Thoracic aorta (tissue), 2 donors: Measurements from ENCODE around the gene NPVF. TPM values are rescaled to one million over a fixed set of nuclear protein-coding genes. Genes with fewer than 3 reads are reported as not detected.

Experiments used
- ATAC-seq: fragments of 150-250 bp; one replicate; pipeline ENCODE4 v1.8.0; 2017; ENCODE audit warnings: low read depth; ENCODE audit not compliant: insufficient number of reproducible peaks, low FRiP score
- DNase-seq: peaks from one replicate; pipeline ENCODE4 v3.0.0-alpha.2; 2020; ENCODE audit warnings: low spot score
- H3K27ac ChIP-seq, 2 donors: fragments of 200-600 bp; sonication (generic); 1 replicate in 1 of 2; 2 replicates in 1 of 2; pipeline ENCODE4 v1.5.1; 2016; ENCODE audit warnings: mild to moderate bottlenecking in 2 of 2, moderate library complexity in 2 of 2
- H3K27me3 ChIP-seq: fragments of 200-600 bp; sonication (generic); replicated peaks from 2 replicates; pipeline ENCODE4 v1.6.0; 2016; ENCODE audit warnings: mild to moderate bottlenecking; ENCODE audit not compliant: insufficient read depth
- H3K36me3 ChIP-seq: fragments of 200-600 bp; sonication (generic); one replicate; pipeline ENCODE4 v1.5.1; 2016
- H3K4me1 ChIP-seq, 2 donors: fragments of 200-600 bp; sonication (generic); 1 replicate in 1 of 2; 2 replicates in 1 of 2; pipeline versions ENCODE4 v1.5.1 to v1.6.0; 2016; ENCODE audit warnings: low read depth in 2 of 2, mild to moderate bottlenecking in 1 of 2; ENCODE audit not compliant: control insufficient read depth in 1 of 2
- H3K4me3 ChIP-seq: fragments of 200-600 bp; sonication (generic); 2 replicates; pipeline ENCODE4 v1.5.1; 2016; ENCODE audit warnings: mild to moderate bottlenecking
- H3K9me3 ChIP-seq: fragments of 200-600 bp; sonication (generic); 2 replicates; pipeline ENCODE4 v1.5.1; 2016
- total RNA-seq, 2 donors: library from RNA; depleted of rRNA; stranded (reverse); fragments of >200 nt; gene quantifications; one replicate each; pipeline versions ENCODE4 v1.1.0 to v1.2.3, GENCODE V29; 2016
- TF ChIP-seq, protein P1 (sequence below): fragments of 200-600 bp; sonication (generic); IDR thresholded peaks from one replicate; pipeline ENCODE4 v1.5.1; 2019; ENCODE audit warnings: antibody characterized with exemption

The NPVF gene
- total RNA-seq, 2 donors from 2014 or later = not detected

DNA sequence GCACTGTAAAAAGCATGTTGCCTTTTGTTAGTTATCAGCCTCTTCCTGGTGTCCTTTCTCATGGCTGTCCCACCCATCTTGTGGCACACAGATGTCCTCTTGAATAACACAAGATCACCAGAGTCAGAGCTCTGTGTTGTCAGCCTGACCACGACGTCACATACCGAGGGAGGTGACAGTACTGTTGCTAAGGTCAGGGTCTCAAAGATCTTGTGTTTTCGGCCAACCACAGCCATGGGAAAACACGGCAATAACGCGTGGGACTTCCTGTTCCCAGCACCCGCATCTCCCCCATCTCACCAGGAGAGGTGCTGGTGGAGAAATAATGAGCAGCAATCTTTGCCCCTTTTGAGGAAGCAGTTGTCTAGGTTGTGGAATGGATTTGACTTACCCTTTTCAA, 40.4 kb downstream of the NPVF start:
- H3K9me3 ChIP-seq = no peaks in the 10 kb centered on the region
- H3K27ac ChIP-seq = no peak overlapping the region
- H3K36me3 ChIP-seq = no peaks in the 10 kb centered on the region
- H3K4me3 ChIP-seq = no peak overlapping the region
- ATAC-seq (no peak), DNase-seq (no peak)
- H3K4me1 ChIP-seq = no peaks in the 10 kb centered on the region
- TF ChIP-seq, protein P1, sequence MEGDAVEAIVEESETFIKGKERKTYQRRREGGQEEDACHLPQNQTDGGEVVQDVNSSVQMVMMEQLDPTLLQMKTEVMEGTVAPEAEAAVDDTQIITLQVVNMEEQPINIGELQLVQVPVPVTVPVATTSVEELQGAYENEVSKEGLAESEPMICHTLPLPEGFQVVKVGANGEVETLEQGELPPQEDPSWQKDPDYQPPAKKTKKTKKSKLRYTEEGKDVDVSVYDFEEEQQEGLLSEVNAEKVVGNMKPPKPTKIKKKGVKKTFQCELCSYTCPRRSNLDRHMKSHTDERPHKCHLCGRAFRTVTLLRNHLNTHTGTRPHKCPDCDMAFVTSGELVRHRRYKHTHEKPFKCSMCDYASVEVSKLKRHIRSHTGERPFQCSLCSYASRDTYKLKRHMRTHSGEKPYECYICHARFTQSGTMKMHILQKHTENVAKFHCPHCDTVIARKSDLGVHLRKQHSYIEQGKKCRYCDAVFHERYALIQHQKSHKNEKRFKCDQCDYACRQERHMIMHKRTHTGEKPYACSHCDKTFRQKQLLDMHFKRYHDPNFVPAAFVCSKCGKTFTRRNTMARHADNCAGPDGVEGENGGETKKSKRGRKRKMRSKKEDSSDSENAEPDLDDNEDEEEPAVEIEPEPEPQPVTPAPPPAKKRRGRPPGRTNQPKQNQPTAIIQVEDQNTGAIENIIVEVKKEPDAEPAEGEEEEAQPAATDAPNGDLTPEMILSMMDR = no peak
- H3K27me3 ChIP-seq = no peaks in the 10 kb centered on the region

DNA sequence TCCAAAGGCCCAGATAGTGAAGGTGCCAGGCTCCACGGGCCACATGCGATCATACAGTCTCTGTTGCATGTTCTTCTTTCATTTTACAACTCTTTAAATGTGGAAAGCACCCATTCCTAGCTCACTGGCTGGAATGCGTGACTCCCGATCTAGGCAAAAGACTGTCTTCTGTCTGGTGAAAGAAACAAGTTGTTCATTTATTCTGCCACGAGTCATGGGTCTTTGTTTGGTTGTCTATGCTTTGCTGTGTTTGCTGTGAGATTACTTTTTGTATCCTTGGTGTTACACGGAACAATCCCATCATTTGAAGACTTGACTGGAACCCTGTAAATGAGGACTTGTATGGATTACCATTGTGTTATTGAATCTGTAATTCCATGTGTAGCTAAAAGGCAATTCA, 41.9 kb downstream of the NPVF start:
- TF ChIP-seq, protein P1 = no peak
- Histone ChIP-seq H3K27ac (no peak overlapping the region), H3K4me1 (no peaks in the 10 kb centered on the region), H3K4me3 (no peak overlapping the region), H3K27me3 (no peaks in the 10 kb centered on the region), H3K36me3 (no peaks in the 10 kb centered on the region), H3K9me3 (no peaks in the 10 kb centered on the region)
- ATAC-seq = no peak
- DNase-seq = no peak

DNA sequence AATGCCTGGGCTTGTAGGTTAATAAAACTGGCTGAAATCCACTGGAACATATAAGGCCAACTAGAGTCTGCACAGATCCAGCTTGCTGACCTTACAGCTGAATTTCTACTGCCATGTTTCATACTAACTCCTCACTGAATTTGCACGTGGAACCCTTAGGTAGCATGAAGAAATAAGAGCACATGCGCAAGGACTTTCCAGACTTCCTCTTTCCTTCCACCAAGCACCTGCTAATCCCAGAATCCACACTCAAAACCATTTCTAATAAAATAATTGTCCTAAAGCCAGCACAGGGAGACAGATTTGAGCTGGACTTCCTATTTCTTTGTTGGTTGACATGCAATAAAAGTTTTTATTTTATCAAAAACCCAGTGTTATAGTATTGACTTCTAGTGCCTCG, 46.8 kb downstream of the NPVF start:
- TF ChIP-seq, protein P1 = no peak
- Histone ChIP-seq H3K36me3 (no peaks in the 10 kb centered on the region), H3K4me1 (peaks cover 0 to 8% of the 10 kb centered on the region in 2 donors), H3K4me3 (no peak overlapping the region), H3K27ac (no peak overlapping the region), H3K27me3 (no peaks in the 10 kb centered on the region), H3K9me3 (no peaks in the 10 kb centered on the region)
- ATAC-seq (no peak), DNase-seq (no peak)

DNA sequence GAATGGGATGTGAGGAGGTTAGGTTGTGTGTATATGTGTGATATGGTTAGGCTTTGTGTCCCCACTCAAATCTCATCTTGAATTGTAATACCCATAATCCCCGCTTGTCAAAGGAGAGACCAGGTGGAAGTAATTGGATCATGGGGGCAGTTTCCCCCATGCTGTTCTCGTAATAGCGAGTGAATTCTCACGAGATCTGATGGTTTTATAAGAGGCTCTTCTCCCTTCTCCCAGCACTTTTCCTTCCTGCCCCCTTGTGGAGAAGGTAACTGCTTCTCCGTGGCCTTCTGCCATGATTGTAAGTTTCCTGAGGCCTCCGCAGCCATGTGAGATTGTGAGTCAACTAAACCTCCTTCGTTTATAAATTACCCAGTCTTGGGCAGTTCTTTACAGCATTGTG, 47.3 kb downstream of the NPVF start:
- H3K4me1 ChIP-seq = peaks cover 0 to 8% of the 10 kb centered on the region in 2 donors
- H3K27ac ChIP-seq = peak overlapping the region; percentile 29 to 74

DNA sequence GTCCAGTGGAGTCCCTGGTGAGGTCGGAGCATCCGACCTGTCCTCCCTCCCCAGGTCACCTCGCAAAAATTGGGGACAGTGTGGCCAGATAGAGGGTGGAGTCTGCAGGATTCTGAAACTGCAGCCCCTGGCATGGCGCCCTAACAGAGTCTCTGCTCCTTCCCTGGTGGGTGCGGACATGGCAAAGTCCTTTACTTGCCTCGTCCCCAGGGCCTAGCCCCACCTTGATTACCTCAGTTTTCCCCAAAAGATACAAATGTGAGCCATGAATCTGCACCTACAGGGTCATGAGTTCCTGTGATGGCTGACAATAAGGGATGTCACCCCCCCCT, 47.7 kb downstream of the NPVF start:
- DNase-seq (no peak), ATAC-seq (peak; percentile 41)
- Histone ChIP-seq H3K4me1 (peaks cover 0 to 8% of the 10 kb centered on the region in 2 donors), H3K27me3 (no peaks in the 10 kb centered on the region), H3K9me3 (no peaks in the 10 kb centered on the region), H3K4me3 (peak overlapping the region; percentile 84), H3K36me3 (no peaks in the 10 kb centered on the region), H3K27ac (peak overlapping the region; percentile 29 to 74)
- TF ChIP-seq, protein P1 = no peak

More for the DNA sequence above, 47.3 kb downstream of the NPVF start:
- ATAC-seq (no peak), DNase-seq (no peak)
- no peaks in the 10 kb centered on the region for H3K36me3 ChIP-seq
- H3K27me3 ChIP-seq = no peaks in the 10 kb centered on the region
- H3K9me3 ChIP-seq = no peaks in the 10 kb centered on the region
- TF ChIP-seq, protein P1 = no peak
- peak overlapping the region; percentile 84 for H3K4me3 ChIP-seq
